GM18858 (cell line): ENCODE data around the gene TRPM1.

Source experiments
- ATAC-seq: cut with Tn5 transposase; IDR thresholded peaks from one replicate; pipeline ENCODE4 v1.9.1; 2021; ENCODE audit not compliant: unreplicated experiment

The TRPM1 gene

DNA sequence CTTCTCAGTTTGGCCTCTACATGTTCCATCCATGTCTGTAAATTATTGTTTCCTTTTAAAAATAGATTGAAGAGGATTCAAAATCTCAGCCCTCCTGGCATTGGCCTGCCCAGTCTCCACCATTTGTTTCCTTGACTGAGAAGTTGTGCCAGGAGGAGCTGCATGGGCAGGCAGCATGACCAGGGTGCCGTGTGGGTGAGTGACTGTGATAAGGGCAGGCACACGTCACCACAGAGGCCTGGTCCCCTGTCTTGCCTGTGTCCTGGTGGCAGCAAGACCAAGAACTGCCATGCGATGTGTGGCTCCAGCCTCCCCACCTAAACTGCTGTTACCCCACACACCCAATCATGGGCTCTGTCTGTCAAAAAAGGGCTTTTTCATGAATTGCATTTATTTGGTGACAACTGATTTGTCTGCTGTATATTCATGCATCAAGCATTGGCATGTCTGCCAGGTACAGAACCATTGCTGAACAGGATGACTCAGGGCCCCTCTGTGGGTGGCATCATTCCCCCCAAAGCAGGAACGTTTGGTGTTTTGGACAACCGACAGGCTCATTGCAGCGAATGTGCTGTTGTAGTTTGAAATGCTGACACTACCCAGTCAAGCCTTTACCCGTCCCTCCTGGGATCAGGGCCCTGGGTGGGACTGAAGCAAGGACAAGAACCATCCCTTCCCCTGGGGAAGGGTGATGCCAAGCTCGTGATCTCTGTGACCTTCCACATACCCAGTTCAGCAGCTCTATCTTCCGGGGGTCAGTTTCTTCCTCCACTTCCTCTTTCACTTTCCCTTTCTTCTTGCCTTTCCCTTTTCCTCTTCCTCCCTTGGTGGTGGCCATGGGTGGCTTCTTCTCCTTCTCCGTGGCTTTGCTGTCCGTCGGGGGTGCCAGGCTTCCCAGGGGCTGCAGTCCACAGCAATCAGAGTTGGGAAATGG, 51.6 kb downstream of the TRPM1 start:
- no peak for ATAC-seq

DNA sequence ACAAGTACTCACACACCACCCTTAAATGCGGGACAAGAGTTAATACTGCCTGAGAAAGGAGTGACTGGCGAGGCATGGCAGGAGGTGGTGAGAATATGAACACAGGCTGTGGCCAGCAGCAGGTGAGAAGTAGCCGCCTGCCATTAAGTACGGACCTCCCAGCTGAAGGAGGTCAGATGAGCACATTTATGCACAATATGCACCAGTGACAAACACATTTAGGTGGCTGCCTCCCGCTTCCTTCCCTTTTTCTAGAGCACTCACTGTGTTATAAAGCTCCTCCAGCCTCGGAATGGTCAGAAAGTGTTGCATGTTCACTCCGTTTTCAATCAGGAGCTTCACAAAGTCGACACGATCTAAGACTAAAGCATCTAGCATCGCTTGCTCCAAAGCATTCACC, 52.4 kb downstream of the TRPM1 start:
- no peak for ATAC-seq

DNA sequence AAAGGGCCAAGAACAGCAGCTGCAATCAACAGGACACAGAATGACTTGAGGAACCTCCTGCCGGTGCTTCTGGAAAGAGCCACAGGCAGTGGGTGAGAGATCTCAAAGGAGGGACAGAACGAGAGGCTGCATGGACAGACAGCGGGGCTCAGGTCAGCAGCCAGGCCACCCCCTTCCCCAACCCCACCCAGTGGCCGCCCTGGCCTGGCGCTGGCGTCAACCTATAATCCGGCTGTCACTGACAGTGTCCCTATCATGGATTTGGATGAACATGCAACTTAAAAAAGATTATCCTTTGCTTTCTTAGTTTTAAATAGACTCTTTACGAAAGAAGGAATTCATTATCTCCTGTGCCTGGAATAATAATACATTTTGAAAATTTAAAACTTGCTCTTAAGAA, 54.1 kb downstream of the TRPM1 start:
- no peak for ATAC-seq

DNA sequence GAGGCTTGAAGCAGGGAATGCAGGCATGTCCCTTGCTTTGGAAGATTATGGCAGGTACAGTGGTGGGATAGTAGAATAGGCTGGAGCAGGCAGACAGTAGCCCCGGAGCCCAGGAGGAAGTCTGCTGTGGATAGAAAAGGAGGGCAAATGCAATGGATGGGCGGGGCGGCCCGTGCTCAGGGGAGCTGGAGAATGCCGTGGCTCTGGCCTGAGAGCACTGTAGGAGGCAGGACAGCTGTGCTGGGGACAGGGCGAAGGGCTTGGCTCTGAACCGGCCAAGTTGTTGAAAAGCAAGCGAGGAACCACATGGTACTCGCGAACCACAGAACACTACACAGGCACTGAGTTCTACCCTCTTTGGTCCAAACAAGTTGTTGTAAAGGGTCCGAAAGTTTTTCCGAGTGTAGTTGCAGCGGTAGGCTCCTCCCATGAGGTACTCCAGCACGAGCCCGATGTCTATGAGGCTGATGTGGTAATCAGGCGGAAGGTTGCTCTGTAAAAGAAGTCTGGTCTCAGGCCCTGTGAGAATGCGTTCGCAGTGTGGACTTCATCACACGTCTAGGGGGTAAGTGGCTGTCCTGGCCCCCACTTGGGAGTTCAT, 54.7 kb downstream of the TRPM1 start:
- ATAC-seq: no peak

DNA sequence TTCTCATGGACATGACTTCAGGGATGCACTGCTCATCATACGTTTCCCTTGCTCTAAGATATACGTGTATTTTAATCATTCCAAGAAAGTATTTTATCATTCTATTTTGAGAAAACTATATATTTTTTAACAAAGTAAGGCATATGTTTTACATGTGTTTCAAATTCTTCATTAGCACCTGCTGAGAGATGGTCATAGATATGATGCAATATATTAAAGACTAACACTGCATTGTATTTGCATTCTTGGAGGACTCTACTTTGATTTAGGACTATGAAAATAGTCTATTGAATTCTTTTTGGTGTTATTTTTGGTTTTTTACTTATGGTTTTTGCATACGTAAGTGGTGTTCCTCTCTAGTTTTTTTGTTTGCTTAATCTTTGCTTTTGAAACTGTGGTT, 55.9 kb downstream of the TRPM1 start:
- no peak for ATAC-seq

DNA sequence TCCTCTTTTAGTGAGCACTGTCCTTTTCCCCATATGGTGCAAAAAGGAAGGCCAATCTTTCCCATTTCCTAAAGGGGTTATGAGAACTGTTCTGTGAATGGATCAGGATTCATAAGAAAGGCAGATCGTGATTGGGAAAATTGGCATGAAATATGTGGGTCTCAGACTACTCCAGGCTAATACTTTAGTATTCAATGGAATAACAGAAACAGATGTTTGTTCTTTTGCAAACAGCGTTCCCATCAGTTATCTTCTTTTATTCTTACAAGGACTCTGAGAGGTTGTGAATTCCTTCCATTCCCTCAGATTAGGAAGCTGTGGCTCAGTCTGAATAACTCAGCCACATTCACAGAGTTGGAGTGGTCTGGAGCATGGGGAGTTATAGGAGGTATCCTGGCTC, 58.8 kb downstream of the TRPM1 start:
- no peak for ATAC-seq

DNA sequence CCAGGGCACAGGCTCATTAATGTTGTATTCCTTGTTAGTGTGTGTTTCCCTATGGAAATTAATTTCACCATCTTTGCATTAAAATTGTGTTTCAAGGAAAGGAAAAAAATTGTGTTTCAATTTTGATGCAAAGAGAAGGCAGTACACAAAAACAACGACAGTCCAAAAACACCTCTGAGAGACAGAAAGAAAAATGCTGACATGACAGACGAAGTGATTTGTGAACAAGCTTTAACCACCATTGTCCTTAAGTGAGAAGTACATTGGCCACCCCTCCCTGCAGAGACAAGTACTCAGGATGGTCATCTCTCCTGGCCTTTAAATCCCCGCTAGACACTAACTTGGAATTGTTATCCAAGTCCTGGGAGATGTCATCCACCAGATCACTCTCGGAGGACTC, 59.9 kb downstream of the TRPM1 start:
- no peak for ATAC-seq

DNA sequence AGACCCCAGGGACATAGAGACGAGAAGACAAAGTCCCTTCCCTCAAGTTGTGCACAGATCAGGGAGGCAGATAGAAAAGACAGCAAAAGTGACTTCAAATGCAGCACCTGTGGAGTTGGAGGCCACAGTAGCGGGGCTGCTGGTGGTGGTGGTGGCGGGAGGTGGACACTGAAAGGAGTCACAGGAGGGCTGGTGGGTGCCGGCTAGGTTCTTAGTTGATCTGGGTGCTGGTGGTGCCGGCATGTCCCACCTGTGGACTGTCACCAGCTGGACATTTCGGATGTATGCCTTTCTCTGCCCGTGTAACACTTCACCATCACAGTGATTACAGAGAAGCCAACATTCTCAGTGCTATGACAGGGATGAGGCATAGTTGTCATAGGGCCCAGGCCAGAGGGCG, 60.9 kb downstream of the TRPM1 start:
- ATAC-seq: no peak

DNA sequence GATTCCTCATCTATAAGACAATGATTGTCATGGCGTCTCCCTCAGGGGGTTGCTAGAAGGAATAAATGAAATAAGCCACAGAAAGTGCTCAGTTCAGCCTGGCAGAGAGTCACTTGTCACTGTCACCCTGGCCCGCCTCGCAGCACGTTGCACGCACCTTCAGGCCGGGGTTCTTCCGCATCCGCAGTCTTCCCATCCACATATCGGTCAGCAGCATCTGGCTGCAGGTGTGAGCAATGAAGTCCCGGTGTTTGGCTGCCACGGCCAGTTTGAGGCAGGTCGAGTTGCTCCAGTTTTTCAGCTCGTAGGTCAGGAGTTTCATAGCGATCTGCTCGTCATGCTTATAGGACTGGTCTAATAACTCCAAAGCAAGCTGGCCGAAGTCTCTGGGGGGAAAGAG, 61.6 kb downstream of the TRPM1 start:
- no peak for ATAC-seq

DNA sequence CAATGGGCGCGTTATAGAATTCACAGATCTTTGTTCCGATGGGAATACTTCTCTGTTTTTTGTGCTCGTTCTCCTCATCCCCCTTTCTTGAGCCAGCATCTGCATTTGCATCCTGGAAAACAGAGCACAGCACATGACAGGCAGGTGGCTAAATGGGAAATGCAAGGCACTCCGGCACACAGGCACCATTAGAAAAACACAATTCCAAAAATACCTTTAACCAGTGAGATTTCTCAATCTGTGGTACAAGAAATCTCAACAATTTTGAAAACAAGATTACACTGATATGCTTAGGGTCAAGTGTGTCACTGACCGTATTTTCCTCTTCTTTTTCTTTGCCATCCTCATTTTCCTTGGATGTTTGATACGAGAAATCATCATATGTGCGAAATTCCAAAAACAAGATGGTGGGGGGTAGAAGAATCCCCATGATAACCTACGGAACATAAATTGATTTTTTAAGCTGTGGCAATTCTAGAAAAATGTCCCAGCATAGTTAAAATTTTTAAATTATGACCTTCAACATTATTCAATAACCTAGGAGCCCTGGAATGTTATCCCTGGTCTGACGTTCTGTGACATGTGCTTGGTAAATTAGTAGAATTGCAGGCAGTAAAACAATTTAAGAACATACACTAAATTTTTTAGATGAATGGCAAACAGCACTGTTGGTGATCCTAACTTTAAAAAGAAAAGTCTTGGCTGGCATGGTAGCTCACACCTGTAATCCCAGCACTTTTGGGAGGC, 63.6 kb downstream of the TRPM1 start:
- no peak for ATAC-seq

DNA sequence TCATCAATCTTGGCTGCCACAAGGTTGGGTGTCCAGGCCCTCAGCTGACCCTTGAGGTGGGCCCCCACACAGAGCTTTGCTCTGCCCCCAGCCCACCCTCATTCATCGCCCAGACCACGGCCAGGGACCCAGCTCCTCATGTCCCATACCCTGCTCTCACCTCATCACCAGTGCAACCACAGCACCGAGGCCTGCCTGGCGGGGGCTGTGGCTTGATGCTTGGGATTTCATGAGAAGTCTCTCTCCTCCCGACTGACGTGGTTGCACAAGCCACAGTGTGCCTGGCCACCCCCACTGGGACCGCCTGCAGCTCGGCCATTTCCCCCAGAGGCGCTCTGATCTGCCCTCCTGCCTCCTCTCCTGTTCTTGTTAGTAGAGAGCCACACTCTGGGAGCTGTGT, 64.7 kb downstream of the TRPM1 start:
- ATAC-seq: no peak

DNA sequence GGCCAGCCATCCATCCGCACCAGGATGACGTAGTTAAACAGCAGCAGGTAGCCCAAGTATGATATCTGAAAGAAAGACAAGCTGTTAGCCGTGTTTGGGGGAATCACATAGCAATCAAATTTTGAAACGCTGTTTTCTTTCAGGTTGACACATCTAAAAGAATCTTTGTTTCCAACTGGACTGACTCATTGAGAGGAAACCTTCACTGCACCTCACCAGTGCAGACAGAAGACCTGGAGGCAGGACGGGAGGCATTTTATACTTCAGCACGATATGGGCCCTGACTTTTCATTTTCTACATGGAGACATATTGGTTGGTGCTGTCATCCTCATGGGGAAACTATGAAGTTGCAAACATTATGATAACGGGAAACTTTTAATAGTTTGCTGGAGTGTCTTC, 65.9 kb downstream of the TRPM1 start:
- no peak for ATAC-seq

DNA sequence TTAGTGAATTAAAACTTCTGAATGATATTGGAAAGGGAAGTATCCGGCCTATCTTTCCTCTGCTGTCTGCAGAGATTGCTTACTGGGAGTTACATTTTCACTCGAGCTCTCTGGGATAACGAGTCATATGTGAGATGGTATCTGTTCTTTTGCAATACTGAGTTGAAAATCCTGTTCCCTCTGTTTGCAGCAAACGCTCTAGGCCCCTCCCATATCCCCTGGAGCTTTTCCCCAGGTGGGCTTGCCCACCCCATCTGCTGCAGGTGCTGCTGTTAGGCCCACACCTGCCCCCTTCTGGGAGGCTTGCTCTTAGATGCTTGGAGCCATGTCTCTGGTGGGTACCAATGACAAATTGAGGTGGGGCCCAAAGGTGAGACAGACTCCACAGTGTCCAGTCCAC, 67.4 kb downstream of the TRPM1 start:
- no peak for ATAC-seq

DNA sequence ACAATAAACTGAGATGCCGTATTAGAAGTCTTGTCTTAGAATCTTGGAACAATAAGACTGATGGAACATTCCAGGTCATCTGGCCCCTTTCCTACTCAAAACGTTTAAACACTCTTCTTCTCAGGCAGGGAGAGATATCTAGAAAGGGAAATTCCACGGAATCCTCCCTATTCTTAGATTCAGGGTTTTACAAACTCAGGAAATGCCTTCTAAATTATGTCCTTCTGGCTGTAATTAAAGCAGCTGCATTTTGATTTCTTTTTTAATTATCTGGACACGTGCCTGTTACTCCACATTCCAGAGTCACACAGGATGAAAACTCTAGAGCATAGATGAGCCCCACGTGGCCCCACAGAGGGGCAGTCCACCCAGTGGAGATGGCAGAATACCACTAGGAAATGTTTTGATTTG, 68.6 kb downstream of the TRPM1 start:
- ATAC-seq: no peak

DNA sequence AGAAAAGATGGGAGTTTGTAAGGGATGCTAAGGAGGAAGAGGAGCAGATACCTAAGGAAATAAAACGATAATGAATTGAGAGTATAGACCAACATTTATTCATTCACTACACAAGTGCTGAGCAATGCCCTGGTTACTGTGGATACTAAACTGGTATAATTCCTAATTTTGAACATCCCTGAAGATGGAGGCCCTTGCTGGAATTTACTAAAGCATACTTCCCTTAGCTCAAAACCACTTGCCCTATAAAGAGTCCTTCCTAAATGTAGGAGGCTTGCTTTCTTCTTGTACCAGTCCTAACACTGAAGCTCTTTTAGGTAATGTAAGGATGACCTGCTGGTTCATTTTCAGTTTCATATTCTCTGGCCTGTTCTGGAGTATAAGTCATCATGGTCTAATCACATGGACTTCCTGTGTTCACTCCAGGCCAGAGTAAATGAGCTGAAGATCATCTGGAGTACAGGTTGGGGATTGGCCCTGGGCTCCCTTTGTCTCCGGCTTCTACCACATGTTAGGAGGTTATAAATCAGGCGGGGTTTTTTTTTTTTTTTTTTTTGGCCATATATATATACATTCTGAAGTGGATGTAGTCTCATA, 70.0 kb downstream of the TRPM1 start:
- no peak for ATAC-seq

DNA sequence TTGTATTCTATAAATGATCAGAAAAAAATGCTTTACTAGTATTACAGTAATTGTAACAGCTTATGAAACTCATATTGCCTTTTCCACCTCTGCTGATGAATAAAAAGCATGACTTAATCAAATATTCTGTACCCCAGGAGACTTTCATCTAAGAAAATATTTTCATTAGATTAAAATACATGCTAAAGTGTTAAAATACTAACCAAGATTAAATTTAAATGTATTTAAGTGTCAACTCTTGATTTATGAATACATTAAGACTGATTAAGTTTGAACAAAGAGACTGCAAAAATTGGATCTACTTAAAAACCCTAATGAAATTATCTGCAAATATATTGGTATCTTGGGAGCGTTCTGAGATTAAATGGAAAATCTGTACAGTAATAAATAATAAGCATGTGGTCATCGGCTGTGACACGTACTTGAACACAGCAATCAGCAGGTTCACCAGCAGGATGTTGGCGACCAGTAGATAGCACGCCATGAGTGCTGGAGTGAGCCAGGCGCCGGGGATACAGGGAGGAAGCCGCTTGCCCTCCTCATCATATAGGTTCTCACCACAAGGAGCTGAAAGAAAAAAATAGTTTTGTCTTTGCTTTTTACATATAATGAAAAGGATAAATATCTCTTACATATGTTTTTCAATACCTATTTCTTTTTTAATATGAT, 73.5 kb downstream of the TRPM1 start:
- ATAC-seq: no peak

DNA sequence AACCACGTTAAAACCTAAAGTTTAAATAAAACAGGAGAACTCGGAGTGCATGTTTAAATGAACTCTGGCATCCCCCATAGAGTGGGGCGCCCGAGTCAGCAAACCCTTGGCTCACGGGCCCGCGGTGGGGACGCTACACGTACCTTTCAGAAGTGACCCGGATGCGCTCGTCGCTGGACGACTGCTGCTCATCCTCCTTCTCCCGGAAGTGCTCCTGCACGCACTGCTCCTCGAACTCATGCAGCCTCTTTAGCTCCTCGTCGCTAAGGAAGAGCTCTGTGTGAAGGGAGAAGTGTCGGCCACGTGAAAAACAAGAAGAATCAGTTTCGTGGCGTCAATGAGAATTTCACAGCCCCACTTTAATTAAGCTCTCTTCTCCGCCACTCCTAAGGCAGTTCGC, 75.5 kb downstream of the TRPM1 start:
- ATAC-seq: no peak

DNA sequence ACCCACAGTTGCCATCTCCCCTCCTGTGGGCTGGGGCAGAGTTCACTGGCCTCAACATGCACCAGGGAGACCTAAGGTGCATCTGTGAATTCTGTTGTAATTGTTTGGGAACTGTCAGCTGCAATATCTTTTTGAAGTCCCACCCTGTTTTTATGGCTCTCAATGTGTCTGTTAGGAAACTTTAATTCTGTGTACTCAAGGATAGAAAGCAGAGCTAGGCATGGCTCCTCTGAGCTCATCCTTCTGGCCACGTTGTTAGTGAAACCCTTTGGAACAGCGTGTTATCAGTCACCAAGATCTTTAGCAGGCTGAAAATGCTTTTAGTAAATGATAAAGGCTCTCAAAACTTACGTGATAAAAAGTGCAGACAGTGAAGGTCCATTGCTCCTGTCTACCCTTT, 76.5 kb downstream of the TRPM1 start:
- ATAC-seq: no peak

DNA sequence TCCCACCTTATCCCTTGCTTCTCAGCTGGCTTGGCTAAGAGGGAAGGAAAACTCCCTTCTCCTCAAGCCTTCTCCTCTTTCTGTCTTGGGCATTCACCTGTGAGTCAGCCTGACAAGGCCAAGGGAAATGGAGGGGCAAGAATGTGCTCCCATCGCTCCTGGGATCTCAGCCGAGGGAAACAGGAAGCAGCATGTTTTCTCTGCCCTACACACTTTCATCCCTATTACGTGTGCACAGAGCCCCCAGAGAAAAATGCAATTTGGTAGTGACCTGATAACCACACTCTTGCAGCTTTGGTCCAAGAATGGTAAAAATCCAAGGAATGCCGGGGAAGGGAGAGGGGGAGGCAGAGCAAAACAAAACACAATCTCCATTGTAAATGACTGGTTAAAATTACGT, 77.2 kb downstream of the TRPM1 start:
- ATAC-seq: no peak

DNA sequence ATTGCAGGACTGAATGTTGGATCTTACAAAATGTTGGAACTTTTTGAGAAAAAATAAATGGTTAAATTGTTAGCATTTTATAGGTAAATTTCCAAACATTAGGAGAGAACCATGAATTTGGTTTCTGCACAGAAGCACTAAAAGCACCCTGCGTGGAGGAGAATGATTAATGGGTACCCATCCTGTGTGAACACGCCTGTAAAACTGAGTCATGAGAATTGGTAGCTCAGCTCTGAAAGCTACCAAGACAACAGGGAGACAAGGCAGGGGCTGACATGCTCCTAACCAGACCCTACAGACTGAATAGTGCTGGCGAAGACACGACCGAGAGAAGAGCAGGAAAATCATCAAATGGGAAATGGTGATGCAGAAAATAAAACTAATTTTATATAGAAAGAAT, 77.7 kb downstream of the TRPM1 start:
- ATAC-seq: no peak

DNA sequence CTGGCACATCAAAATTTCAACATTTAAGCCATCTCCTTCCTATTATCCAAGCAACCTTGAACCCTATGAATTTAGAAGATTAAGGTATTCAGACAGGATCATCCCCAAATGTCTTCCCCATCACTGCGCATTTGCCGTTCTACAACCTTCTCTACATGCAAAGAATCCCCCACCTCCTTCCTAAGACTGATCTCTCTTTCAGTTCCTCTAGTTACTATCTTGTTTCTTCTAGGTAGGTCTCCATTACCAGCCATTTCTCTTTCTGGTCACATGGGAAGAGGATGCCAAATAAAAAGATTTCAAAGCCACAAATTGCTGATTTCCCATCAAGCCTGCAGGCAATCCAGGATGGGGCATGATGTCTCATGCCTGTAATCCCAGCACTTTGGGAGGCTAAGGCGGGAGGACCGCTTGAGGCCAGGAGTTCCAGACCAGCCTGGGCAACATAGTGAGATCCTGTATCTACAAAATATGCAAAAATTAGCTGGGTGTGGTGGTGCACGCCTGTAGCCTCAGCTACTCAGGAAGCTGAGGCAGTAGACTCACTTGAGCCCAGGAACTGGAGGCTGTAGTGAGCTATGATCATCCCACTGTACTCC, 80.4 kb downstream of the TRPM1 start:
- ATAC-seq: no peak
